HG02885 (cell line): ENCODE data around the gene OLFML1.

ENCODE experiments used
- ATAC-seq: cut with Tn5 transposase; IDR thresholded peaks from one replicate; pipeline ENCODE4 v1.9.1; 2021; ENCODE audit warnings: mild to moderate bottlenecking; ENCODE audit not compliant: unreplicated experiment, poor library complexity

OLFML1 gene

DNA sequence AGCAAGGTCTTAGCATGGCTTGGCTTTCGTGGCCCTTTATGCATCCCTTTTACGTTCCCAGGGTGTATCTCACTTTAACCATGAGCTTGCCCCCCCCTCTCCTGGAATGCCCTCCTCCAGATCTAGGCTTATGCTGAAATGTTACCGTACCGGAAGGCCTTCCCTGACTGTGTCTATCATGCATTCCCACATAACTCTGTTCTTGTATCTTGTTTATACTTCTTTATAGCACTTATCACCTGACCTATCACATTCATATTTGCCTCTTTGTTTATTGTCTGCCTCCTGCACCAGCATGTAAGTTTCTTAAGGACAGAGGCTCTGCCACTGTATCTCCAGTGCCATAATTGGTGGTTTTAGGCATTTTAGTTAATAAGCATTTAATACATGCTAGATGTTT lies 67.4 kb downstream of the OLFML1 start:
- no peak for ATAC-seq

DNA sequence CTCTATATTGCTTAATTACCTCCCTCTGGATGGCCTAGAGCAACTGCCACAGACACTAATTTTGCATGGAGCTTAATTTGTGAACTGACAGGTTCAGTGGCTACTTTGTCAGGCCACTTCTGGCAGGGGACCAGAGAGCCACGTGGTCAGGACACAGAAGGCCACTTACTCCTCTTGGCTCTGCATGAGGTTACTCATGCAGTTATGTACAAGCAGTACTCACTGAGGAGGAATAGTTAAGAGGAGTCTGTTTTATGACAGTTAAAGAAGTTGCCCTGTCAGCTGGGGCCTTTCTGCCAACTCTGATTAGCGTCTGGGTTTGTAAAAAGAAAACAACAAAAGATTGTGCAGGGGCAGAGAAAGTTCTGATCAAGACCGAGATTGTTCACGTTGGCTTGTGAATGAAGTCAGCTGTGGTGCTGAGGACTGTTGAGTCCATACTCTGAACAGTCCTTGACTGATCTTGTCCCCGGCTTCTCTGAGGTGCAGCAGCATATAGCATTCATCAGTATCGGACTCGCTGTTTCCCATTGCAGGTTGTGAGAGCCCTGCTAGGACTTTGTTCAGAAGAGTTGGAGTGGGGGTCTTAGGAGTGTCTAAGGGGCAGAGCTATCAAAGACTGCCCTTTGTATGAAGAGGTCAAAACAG lies 69.9 kb downstream of the OLFML1 start:
- ATAC-seq, result no peak

DNA sequence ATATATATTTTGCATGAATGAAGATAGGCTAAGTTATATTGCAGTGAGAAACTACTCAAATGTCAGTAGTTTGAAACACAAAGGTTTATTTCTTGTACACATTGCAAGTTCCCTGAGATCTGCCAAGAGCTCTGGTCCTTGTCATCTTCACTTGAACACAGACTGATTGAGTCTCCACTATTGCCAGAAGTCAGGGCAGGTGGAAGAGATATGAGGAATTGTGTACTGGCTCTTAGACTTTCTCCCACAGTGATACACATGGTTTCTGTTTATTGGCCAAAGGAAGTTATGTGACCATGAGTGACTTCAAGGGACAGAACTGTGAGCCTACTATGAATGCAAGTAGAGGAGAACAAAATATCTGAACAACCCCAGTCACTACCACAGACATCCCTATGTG lies 72.7 kb downstream of the OLFML1 start:
- ATAC-seq, result no peak

DNA sequence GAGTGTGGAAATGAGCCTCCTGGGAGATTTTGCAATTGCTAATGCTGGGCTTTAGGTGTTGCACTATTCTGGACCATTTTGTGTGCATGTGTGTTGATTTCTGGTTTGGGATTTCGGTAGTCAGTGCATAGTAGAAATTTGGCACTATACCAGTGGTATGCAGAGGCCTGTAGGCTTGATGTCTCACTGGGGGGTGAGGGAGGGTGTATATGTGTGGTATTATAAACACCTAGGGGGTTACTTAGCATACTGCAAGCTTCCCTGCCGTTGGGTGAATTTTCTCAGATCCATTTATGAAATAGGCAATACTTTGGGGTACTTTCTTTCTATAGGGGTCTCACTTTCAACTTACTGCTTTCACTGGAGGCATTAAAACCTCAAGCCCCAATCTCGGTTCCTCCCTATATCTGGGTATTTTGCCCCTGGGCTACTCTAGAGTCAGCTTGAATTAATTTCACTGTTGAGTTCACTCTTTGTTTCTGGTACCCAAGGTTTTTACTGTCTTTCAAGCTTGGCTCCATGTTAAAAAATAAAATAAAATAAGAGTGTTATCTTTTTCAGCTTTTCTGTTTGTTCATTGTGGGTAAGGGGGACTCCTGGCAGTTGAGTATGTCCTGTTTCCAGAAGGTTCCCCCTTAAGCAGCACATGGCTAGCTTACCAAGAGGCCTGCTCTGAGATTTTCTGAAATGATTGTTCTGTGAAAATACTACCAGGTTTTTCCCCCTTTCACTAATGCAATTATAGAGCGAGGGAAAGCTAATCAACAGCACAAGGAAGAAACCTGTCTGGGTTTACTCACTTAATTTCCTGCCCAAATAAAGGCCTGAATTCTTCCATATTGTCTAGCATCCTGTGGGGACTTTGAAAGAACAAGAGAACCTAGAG lies 74.3 kb downstream of the OLFML1 start:
- ATAC-seq, result peak; percentile 51
